Nephron progenitor cell (in vitro differentiated cells): ENCODE measurements around the gene LRP8.
A peak's percentile ranks its signal among the peaks of the same experiment; 100 is the strongest.

Experiments
- DNase-seq: peaks from one replicate; pipeline ENCODE4 v3.0.0; 2021
- H3K27ac Mint-ChIP-seq: 2 replicates; pipeline ENCODE4 v1.8.0; 2021; ENCODE audit warnings: mild to moderate bottlenecking, moderate library complexity, mixed read lengths
- H3K27me3 Mint-ChIP-seq: 2 replicates; pipeline ENCODE4 v1.8.0; 2021; ENCODE audit warnings: mild to moderate bottlenecking, low read depth, mixed read lengths; ENCODE audit not compliant: poor library complexity
- H3K36me3 Mint-ChIP-seq: 2 replicates; pipeline ENCODE4 v1.8.0; 2021; ENCODE audit warnings: low read depth, mixed read lengths
- H3K4me1 Mint-ChIP-seq: 2 replicates; pipeline ENCODE4 v1.8.0; 2021; ENCODE audit warnings: mixed read lengths
- H3K4me3 Mint-ChIP-seq: 2 replicates; pipeline ENCODE4 v1.8.0; 2021; ENCODE audit warnings: mild to moderate bottlenecking, moderate library complexity, mixed read lengths
- H3K9me3 Mint-ChIP-seq: 2 replicates; pipeline ENCODE4 v1.8.0; 2021; ENCODE audit warnings: mild to moderate bottlenecking, moderate library complexity, mixed read lengths
- CTCF ChIP-seq: fragments of 200-600 bp; sonication (generic); IDR thresholded peaks from 2 replicates; pipeline ENCODE4 v1.5.0; 2021; ENCODE audit warnings: antibody characterized with exemption

LRP8 gene

GRCh38 chr1:53320646-53321045 is 7.2 kb downstream of the LRP8 start:
- no peak overlapping the region for H3K4me3 Mint-ChIP-seq
- no peaks in the 10 kb centered on the region for H3K27me3 Mint-ChIP-seq
- DNase-seq, result no peak
- no peak overlapping the region for H3K27ac Mint-ChIP-seq
- peaks cover 8% of the 10 kb centered on the region for H3K36me3 Mint-ChIP-seq
- peaks cover 92% of the 10 kb centered on the region for H3K4me1 Mint-ChIP-seq
- no peaks in the 10 kb centered on the region for H3K9me3 Mint-ChIP-seq
- no peak for TF ChIP-seq CTCF

- Mint-ChIP-seq H3K9me3 (no peaks in the 10 kb centered on the region), H3K27me3 (no peaks in the 10 kb centered on the region), H3K27ac (peak overlapping the region; percentile 75), H3K4me3 (no peak overlapping the region), H3K4me1 (peaks cover 92% of the 10 kb centered on the region), H3K36me3 (peaks cover 4% of the 10 kb centered on the region)
- DNase-seq, result no peak
- no peak for TF ChIP-seq CTCF
These were observed 8.4 kb downstream of the LRP8 start for GRCh38 chr1:53319296-53320101.

GRCh38 chr1:53317646-53318539 is 10.0 kb downstream of the LRP8 start:
- Mint-ChIP-seq H3K4me3 (no peak overlapping the region), H3K27ac (peak overlapping the region; percentile 92), H3K4me1 (peaks cover 95% of the 10 kb centered on the region), H3K9me3 (no peaks in the 10 kb centered on the region), H3K36me3 (no peaks in the 10 kb centered on the region), H3K27me3 (no peaks in the 10 kb centered on the region)
- no peak for TF ChIP-seq CTCF
- DNase-seq, result no peak

- Mint-ChIP-seq H3K4me3 (no peak overlapping the region), H3K9me3 (no peaks in the 10 kb centered on the region), H3K36me3 (no peaks in the 10 kb centered on the region), H3K27ac (peak overlapping the region; percentile 98), H3K27me3 (no peaks in the 10 kb centered on the region), H3K4me1 (peaks cover 89% of the 10 kb centered on the region)
- TF ChIP-seq CTCF, result no peak
- peak; percentile 49 for DNase-seq
These were observed 10.9 kb downstream of the LRP8 start for GRCh38 chr1:53316766-53317581.

DNA sequence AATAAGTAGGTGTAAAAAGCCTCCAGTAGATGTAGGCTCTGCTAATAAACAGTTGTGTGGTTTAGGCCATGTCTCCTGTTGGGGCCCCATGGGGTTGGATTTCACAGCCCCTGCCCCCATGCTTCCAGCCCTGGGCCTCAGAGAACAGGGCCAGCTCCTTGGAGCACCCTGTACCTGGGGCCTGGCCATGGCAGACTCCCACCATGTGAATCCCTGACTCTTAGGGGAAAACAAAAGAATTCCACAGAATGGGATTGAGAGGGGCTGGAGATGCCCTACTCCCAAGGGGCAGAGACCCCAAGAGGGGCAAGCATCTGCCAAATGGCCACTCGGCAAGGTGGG is 11.5 kb downstream of the LRP8 start:
- no peak for TF ChIP-seq CTCF
- Mint-ChIP-seq H3K27me3 (no peaks in the 10 kb centered on the region), H3K9me3 (no peaks in the 10 kb centered on the region), H3K36me3 (no peaks in the 10 kb centered on the region), H3K27ac (peak overlapping the region; percentile 98), H3K4me1 (peaks cover 89% of the 10 kb centered on the region), H3K4me3 (no peak overlapping the region)
- no peak for DNase-seq
